Measurements from ENCODE around the gene MYCBP2. TPM values are rescaled to one million over a fixed set of nuclear protein-coding genes. Genes with fewer than 3 reads are reported as not detected.
"Not testable (repeated sequence)": the region's sequence is repeated elsewhere in the genome, so short reads cannot be mapped to it uniquely, and the experiment has no call there.

The MYCBP2 gene
- total and polyA plus RNA-seq, 2 experiments from 2014 or later: 23.3 to 63.3 TPM

DNA sequence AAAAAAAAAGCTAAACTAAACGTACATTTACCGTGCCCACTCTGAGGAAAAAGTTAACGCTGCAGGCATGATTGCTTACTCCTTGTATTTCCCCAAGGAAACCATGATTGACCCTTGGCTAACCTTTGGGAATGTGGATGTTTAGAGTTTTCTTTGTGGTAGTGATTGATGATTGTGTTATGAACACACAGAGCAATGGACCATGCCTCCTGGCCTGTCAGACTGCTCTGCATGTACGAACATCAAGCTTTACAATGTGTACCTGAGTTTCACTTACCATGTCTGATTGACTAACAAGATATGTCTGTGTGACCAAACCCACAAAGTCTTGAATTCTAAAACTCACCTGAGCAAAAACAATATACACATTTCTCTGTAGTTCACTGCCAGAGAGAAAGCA lies 35.1 kb downstream of the MYCBP2 start:
- TF ChIP-seq EZH2phosphoT487 (IDR thresholded peaks at IDR 0.05; ENCODE audit: low read depth, severe bottlenecking, unreplicated experiment): no peak
- TF ChIP-seq, protein P1, sequence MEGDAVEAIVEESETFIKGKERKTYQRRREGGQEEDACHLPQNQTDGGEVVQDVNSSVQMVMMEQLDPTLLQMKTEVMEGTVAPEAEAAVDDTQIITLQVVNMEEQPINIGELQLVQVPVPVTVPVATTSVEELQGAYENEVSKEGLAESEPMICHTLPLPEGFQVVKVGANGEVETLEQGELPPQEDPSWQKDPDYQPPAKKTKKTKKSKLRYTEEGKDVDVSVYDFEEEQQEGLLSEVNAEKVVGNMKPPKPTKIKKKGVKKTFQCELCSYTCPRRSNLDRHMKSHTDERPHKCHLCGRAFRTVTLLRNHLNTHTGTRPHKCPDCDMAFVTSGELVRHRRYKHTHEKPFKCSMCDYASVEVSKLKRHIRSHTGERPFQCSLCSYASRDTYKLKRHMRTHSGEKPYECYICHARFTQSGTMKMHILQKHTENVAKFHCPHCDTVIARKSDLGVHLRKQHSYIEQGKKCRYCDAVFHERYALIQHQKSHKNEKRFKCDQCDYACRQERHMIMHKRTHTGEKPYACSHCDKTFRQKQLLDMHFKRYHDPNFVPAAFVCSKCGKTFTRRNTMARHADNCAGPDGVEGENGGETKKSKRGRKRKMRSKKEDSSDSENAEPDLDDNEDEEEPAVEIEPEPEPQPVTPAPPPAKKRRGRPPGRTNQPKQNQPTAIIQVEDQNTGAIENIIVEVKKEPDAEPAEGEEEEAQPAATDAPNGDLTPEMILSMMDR (IDR thresholded peaks at IDR 0.05; ENCODE audit: poor library complexity): no peak

DNA sequence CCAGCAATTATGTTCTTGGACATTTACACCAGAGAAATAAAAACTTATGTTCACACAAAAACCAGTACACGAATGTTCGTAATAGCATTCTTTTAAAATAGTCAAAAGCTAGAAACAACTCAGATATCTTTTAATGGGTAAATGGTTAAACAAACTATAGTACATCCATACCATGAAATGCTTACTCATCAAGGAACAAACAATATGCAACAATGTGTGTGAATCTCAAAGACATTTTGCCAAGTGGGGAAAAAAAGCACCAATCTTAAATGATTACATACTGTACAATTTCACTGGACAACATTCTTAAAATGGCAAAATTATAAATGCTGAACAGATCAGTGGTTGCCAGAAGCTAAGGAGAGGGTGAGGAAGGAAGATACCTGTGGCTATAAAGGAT lies 36.6 kb downstream of the MYCBP2 start:
- H3K4me1 ChIP-seq (ENCODE audit: insufficient read depth): no peaks in the 10 kb centered on the region
- no peaks in the 10 kb centered on the region for H3K9me3 ChIP-seq (ENCODE audit: low read depth)
- H3K27me3 ChIP-seq: no peaks in the 10 kb centered on the region
- H3K79me2 ChIP-seq: no peaks in the 10 kb centered on the region
- DNase-seq (ENCODE audit: low spot score): no peak
- H3K9me2 ChIP-seq (replicated peaks; ENCODE audit: insufficient read depth): no peaks in the 10 kb centered on the region
- H3K4me3 ChIP-seq: no peak overlapping the region
- no peak overlapping the region for H2AFZ ChIP-seq
- H3K4me2 ChIP-seq: no peak overlapping the region
- no peaks in the 10 kb centered on the region for H3K36me3 ChIP-seq (replicated peaks; ENCODE audit: insufficient read depth, low read depth)
- H4K20me1 ChIP-seq (ENCODE audit: insufficient read depth, poor library complexity, severe bottlenecking): no peaks in the 10 kb centered on the region
- WGBS (ENCODE audit: low lambda C conversion rate, missing lambda C conversion rate): 95% methylated on average over 2 of the region's 2 CpGs
- TF ChIP-seq EZH2 (IDR thresholded peaks at IDR 0.05; ENCODE audit: borderline replicate concordance): no peak
- TF ChIP-seq, protein P1 (IDR thresholded peaks at IDR 0.05; ENCODE audit: poor library complexity): no peak
- TF ChIP-seq EZH2phosphoT487 (IDR thresholded peaks at IDR 0.05; ENCODE audit: low read depth, severe bottlenecking, unreplicated experiment): no peak
- H3K27ac ChIP-seq: no peak overlapping the region

More for the DNA sequence above, 35.1 kb downstream of the MYCBP2 start:
- H3K27ac ChIP-seq: no peak overlapping the region
- H3K4me2 ChIP-seq: no peak overlapping the region
- H3K4me3 ChIP-seq: no peak overlapping the region
- peaks cover 7% of the 10 kb centered on the region for H3K79me2 ChIP-seq
- no peak overlapping the region for H2AFZ ChIP-seq
- H3K4me1 ChIP-seq (ENCODE audit: insufficient read depth): no peaks in the 10 kb centered on the region
- no peaks in the 10 kb centered on the region for H4K20me1 ChIP-seq (ENCODE audit: insufficient read depth, poor library complexity, severe bottlenecking)
- H3K36me3 ChIP-seq (replicated peaks; ENCODE audit: insufficient read depth, low read depth): no peaks in the 10 kb centered on the region
- 78% methylated on average over 4 of the region's 4 CpGs for WGBS (ENCODE audit: low lambda C conversion rate, missing lambda C conversion rate)
- no peak for DNase-seq (ENCODE audit: low spot score)
- no peaks in the 10 kb centered on the region for H3K9me3 ChIP-seq (ENCODE audit: low read depth)
- H3K27me3 ChIP-seq: no peaks in the 10 kb centered on the region
- H3K9me2 ChIP-seq (replicated peaks; ENCODE audit: insufficient read depth): no peaks in the 10 kb centered on the region

GRCh38 chr13:77289851-77290250 lies 37.0 kb downstream of the MYCBP2 start:
- TF ChIP-seq EZH2 (IDR thresholded peaks at IDR 0.05; ENCODE audit: borderline replicate concordance) (no peak), EZH2phosphoT487 (IDR thresholded peaks at IDR 0.05; ENCODE audit: low read depth, severe bottlenecking, unreplicated experiment) (no peak)
- TF ChIP-seq, protein P1 (IDR thresholded peaks at IDR 0.05; ENCODE audit: poor library complexity): no peak

DNA sequence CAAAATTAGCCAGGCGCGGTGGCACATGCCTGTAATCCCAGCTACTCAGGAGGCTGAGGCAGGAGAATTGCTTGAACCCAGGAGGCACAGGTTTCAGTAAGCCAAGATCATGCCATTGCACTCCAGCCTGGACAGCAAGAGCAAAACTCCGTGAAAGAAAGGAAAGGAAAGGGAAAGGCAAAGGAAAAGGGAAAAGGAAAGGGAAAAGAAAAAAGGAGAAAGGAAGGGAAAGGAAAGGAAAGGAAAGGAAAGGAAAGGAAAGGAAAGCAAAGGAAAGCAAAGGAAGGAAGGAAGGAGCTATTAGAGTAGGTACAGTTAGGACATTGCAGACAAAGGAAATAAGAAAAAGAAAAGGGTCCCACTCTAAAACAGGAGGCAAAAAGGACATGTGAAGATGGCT lies 41.3 kb downstream of the MYCBP2 start:
- 98% methylated on average over 3 of the region's 3 CpGs for WGBS (ENCODE audit: low lambda C conversion rate, missing lambda C conversion rate)
- not testable (repeated sequence) for H3K4me2 ChIP-seq; H3K9me2 ChIP-seq (replicated peaks; ENCODE audit: insufficient read depth); H2AFZ ChIP-seq; H3K4me3 ChIP-seq; H3K36me3 ChIP-seq (replicated peaks; ENCODE audit: insufficient read depth, low read depth); H3K27me3 ChIP-seq; H3K27ac ChIP-seq; H3K79me2 ChIP-seq; DNase-seq (ENCODE audit: low spot score); H3K4me1 ChIP-seq (ENCODE audit: insufficient read depth); H3K9me3 ChIP-seq (ENCODE audit: low read depth); H4K20me1 ChIP-seq (ENCODE audit: insufficient read depth, poor library complexity, severe bottlenecking)

More at GRCh38 chr13:77289851-77290250, 37.0 kb downstream of the MYCBP2 start:
- no peak for DNase-seq (ENCODE audit: low spot score)
- Histone ChIP-seq H3K36me3 (replicated peaks; ENCODE audit: insufficient read depth, low read depth) (no peaks in the 10 kb centered on the region), H4K20me1 (ENCODE audit: insufficient read depth, poor library complexity, severe bottlenecking) (no peaks in the 10 kb centered on the region), H3K79me2 (no peaks in the 10 kb centered on the region), H3K4me2 (no peak overlapping the region), H3K27ac (no peak overlapping the region), H3K4me1 (ENCODE audit: insufficient read depth) (no peaks in the 10 kb centered on the region), H3K4me3 (no peak overlapping the region), H2AFZ (no peak overlapping the region), H3K9me3 (ENCODE audit: low read depth) (no peaks in the 10 kb centered on the region), H3K9me2 (replicated peaks; ENCODE audit: insufficient read depth) (no peaks in the 10 kb centered on the region), H3K27me3 (no peaks in the 10 kb centered on the region)

Measured in hepatocyte (in vitro differentiated cells).